Measurements from ENCODE around the gene TALDO1. TPM values are rescaled to one million over a fixed set of nuclear protein-coding genes. Genes with fewer than 3 reads are reported as not detected.

TALDO1 gene
- total RNA-seq, 2 donors from 2014 or later = 131 to 255 TPM

DNA sequence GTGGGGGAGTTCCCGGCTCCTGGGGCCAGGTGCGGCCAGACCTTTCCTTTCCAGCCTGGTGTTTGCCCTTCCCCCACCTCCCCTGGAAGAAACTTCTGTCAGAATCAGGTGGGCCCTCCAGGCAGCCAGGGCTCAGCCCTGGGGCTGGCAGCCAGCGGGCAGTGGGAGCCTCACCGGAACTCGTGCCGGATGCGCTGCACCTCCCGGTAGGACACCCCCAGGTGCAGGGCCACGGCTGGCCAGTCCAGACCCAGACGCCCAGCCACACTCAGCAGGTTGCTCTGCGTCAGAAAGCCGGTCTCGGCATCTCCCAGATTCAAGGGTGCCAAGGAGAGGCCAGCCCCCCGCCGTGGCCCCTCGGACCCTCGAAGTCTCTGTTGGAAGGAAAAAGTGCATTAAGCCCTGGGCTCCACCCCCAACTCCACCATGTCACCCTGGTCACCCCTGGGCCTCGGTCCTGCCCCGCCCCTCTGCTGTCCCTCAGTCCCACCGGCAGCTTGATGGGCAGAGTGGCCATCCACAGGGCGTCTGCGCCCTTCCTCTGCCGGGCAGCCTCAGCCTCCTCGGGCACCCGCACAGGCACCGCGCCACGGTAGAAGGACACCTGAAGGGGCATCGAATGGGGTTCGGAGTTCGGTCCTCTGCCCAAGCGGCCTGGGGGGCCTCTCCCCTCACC, 52.5 kb downstream of the TALDO1 start:
- H3K4me3 Mint-ChIP-seq = no peak overlapping the region
- H3K4me1 Mint-ChIP-seq = peaks cover 4% of the 10 kb centered on the region
- no peaks in the 10 kb centered on the region for H3K27me3 Mint-ChIP-seq
- no peak overlapping the region for H3K27ac Mint-ChIP-seq
- peaks cover 7% of the 10 kb centered on the region for H3K36me3 Mint-ChIP-seq (ENCODE audit: low read depth)
- no peaks in the 10 kb centered on the region for H3K9me3 Mint-ChIP-seq
- no peak for ATAC-seq (replicated peaks)

DNA sequence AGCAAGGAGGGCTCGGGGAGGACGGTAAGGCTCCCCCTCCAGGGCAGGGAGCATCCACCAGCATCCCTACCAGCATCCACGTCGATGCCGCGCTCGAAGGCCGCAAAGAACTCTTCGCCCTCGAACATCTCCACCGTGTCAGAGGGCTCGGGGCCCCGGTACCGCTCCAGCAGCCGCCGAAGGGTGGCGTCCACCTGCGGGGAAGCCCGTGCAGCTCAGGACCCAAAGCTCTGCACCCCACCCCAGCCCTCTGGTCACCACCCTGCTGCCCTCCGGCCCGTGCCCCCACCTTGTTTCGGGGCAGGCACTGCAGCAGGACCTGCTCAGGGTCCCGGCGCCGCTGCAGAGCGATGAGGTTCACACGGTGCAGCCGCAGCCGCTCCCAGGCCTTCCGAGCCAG, 53.2 kb downstream of the TALDO1 start:
- no peak for ATAC-seq (replicated peaks)
- Mint-ChIP-seq H3K9me3 (no peaks in the 10 kb centered on the region), H3K27me3 (no peaks in the 10 kb centered on the region), H3K4me3 (no peak overlapping the region), H3K27ac (no peak overlapping the region), H3K4me1 (peaks cover 4% of the 10 kb centered on the region), H3K36me3 (ENCODE audit: low read depth) (peaks cover 7% of the 10 kb centered on the region)

DNA sequence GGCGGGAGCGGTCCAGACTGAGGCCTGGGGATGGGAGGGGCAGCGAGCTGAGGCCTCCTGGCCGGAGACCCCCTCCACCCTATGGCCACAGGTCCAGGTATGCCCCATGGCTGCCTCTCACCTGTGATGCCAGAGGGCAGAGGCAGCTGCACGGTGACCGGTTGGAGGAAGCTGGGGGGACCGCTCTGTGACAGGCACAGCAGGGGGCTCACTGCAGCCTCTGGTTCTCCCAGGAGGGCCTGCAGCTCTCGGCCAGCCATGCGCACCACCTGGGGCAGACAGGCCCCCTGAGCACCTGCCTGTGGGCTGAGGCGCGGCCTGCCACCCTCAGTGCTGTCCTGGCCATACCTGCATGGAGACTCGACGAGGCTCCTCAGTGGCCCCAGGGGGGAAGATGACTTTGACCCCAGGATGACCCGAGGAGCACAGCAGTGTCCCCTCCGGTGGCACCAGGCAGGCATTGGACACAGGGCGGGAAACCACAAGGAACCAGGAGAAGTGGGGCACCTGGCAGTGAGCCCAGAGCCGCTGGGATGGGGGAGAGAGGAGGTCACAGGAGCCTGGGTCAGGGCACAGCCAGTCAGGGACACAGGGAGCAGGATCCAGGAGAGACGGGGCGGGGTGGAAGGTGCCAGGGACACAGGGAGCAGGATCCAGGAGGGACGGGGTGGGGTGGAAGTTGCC, 54.0 kb downstream of the TALDO1 start:
- H3K27ac Mint-ChIP-seq = no peak overlapping the region
- no peak for ATAC-seq (replicated peaks)
- H3K4me1 Mint-ChIP-seq = peaks cover 3% of the 10 kb centered on the region
- H3K9me3 Mint-ChIP-seq = no peaks in the 10 kb centered on the region
- no peak overlapping the region for H3K4me3 Mint-ChIP-seq
- H3K36me3 Mint-ChIP-seq (ENCODE audit: low read depth) = peaks cover 1% of the 10 kb centered on the region
- H3K27me3 Mint-ChIP-seq = no peaks in the 10 kb centered on the region

DNA sequence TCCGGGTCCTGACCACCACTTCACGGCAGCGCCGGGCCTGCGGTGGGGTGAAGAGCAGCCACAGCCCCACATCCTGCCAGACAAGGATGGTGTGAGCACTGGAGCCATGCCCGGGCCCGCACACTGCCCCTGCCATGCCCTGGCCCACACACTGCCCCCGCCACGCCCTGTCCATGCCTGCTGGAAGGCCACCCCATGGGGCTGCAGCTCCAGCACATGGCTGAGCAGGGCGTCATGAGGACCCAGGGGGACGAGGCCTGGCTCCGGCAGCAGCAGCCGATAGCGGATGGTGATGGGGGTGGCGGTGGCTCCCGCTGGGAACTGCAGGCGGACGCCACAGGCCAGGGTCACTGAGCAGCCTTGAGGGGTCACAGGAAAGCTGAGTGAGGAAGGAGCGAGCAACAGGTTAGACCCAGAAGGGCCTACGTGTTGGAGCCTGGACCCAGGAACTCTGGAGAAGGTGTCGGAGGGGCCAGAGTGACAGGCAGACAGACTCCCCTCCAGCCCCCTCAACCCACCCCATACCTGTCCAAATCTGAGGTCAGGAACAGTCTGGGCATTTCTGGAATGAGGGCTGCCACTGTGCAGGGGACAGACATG, 54.9 kb downstream of the TALDO1 start:
- no peak for ATAC-seq (replicated peaks)
- Mint-ChIP-seq H3K27me3 (no peaks in the 10 kb centered on the region), H3K4me1 (no peaks in the 10 kb centered on the region)

DNA sequence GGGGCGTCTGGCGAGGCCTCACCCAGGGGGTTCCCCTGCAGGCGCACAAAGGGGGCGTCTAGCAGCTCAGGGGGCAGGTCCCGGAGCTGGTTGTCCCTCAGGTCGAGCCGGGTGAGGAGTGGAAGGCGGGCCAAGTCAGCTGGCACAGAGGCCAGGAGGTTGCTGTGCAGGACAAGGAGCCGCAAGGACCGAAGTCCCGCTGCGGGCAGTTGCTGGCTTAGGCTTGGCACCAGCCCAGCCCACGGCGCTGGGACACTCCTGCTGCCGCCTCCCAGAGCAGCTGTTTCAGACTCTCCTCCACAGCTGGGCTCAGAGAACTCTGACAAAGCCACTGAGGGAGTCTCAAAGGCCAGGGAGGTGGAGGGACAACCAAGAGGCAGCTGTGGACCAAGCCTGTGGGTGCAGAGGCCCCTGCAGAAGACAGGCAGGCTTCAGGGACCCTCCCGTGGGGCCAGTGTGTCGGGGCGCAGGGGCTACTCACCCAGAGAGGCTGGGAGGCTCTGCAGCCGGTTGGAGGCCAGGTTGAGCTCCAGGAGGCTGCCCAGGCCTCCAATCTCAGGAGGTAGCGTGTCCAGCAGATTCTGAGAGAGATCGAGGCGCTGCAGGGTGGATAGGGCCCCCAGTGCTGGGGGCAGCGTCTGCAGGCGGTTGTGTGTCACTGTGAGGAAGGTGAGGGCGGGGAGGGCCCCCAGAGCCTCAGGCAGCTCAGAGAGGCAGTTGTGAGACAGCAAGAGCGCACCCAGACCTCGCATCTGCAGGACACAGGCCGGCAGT, 55.6 kb downstream of the TALDO1 start:
- no peak for ATAC-seq (replicated peaks)
- no peak overlapping the region for H3K4me3 Mint-ChIP-seq
- no peaks in the 10 kb centered on the region for H3K27me3 Mint-ChIP-seq
- H3K36me3 Mint-ChIP-seq (ENCODE audit: low read depth) = no peaks in the 10 kb centered on the region
- H3K9me3 Mint-ChIP-seq = no peaks in the 10 kb centered on the region
- no peaks in the 10 kb centered on the region for H3K4me1 Mint-ChIP-seq
- H3K27ac Mint-ChIP-seq = no peak overlapping the region

More for the DNA sequence above, 54.9 kb downstream of the TALDO1 start:
- Mint-ChIP-seq H3K4me3 (no peak overlapping the region), H3K9me3 (no peaks in the 10 kb centered on the region), H3K27ac (no peak overlapping the region), H3K36me3 (ENCODE audit: low read depth) (no peaks in the 10 kb centered on the region)

DNA sequence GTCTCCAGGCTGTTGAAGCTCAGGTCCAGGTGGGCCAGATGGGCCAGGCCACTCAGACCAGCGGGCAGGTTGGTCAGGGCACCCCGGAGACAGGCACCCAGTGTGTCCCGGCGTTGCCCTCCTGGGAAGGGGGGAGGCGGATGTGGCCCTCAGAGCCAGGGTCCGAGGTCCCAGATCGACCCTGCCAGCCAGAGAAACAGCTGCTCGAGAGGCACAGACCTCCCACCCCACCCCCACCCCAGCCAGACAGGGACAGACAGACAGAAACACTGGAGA, 56.1 kb downstream of the TALDO1 start:
- Mint-ChIP-seq H3K4me1 (no peaks in the 10 kb centered on the region), H3K27me3 (no peaks in the 10 kb centered on the region), H3K36me3 (ENCODE audit: low read depth) (no peaks in the 10 kb centered on the region), H3K27ac (no peak overlapping the region), H3K9me3 (no peaks in the 10 kb centered on the region), H3K4me3 (peak overlapping the region; percentile 76)
- no peak for ATAC-seq (replicated peaks)

DNA sequence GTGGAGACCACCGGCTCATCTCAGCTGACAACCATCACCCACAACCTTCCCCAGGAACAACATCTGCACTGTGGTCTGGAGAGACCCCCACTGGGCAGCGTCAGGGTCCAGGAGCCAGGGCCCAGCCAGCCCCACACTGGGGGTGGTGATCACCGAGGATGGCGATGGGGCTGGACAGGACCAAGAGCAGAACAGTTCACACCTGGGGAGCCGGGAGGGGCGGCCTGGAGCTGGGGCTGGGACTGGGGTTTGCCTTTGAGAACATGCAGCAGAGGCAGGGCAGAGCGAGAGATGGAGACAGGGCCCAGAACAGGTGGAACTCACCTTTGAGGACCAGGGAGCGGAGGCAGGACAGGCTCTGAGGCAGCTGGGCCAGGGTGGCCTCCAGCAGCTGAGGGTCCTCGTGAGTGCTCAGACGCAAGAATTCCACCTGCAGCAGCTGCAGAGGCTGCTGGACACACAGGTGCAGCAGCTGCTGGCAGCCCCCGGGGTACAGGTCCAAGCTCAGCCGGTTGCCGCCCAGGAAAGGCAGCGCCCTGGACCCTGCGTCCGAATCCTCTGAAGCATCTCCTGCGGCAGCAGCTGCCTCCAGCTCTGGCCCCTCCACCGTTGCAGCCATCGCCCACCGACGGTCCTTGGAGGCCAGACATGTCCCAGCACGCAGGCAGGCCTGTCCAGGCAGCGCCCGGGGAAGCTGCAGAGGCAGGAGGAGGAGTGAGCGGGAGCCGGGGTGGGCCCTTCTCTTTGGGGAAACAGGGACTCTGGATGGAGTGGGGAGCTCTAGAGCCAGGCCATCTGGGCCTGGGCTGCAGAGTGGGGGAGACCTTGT, 56.7 kb downstream of the TALDO1 start:
- Mint-ChIP-seq H3K4me1 (no peaks in the 10 kb centered on the region), H3K27me3 (no peaks in the 10 kb centered on the region), H3K4me3 (peak overlapping the region; percentile 76), H3K27ac (no peak overlapping the region), H3K9me3 (no peaks in the 10 kb centered on the region), H3K36me3 (ENCODE audit: low read depth) (peaks cover 2% of the 10 kb centered on the region)
- ATAC-seq (replicated peaks) = no peak

DNA sequence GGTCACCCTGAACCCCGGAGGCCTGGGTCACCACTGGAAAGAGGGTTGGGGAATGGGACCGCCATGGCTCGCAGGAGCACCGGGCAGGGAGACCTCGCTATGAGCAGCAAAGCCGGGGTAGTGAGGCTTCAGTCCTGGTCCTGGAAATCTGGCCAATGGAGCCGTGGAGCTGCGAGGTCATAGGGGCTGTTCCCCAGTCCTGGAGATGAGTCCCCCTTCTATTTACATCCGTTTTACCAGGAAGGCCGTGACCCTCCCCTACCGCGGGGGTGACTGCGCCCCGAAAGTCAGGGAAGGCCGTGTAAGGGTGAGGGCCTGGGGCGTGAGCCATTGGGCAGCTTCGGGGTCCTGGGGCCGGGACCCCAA, 57.3 kb downstream of the TALDO1 start:
- peak overlapping the region; percentile 76 for H3K4me3 Mint-ChIP-seq
- H3K4me1 Mint-ChIP-seq = no peaks in the 10 kb centered on the region
- ATAC-seq (replicated peaks) = no peak
- H3K27ac Mint-ChIP-seq = no peak overlapping the region
- H3K36me3 Mint-ChIP-seq (ENCODE audit: low read depth) = peaks cover 8% of the 10 kb centered on the region
- H3K9me3 Mint-ChIP-seq = no peaks in the 10 kb centered on the region
- no peaks in the 10 kb centered on the region for H3K27me3 Mint-ChIP-seq

DNA sequence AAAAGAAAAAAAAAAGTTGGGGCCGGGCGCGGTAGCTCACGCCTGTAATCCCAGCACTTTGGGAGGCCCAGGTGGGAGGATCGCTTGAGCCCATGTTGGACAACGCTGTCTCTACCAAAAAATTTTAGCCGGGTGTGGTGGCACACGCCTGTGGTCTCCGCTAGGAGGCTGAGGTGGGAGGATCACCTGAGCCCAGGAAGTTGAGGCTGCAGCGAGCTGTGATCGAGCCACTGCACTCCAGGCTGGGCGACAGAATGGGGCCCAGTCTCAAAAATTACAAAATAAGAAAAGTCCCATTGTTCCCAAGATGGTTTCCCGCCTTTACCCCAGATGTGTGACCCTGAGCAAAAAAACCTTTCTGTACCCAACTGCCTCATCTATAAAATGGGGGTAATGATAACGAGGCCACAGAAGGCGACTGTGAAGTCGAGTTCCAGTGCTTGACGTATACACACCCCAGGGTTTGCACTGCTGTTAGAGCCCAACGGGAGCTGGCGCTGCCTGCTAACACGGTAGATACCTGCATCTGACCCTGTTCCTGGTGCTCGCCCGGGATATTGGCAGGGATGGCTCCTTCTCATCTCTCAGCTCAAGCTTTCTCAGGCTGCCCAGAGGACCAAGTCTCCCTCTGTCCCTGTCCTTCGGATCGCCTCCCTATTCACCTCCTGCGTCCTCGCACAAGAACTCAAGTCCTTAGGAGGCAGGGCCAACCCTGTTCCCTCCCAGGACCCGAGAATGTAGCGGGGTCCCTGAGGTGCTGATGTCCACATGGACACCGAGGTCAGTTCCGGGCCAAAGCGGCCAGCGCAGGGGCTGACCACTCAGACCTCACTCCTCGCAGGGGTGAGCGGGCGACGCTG, 61.4 kb downstream of the TALDO1 start:
- H3K36me3 Mint-ChIP-seq (ENCODE audit: low read depth) = peaks cover 45% of the 10 kb centered on the region
- peaks cover 6% of the 10 kb centered on the region for H3K4me1 Mint-ChIP-seq
- H3K27ac Mint-ChIP-seq = peak overlapping the region; percentile 93
- H3K4me3 Mint-ChIP-seq = peak overlapping the region; percentile 93
- H3K27me3 Mint-ChIP-seq = no peaks in the 10 kb centered on the region
- H3K9me3 Mint-ChIP-seq = no peaks in the 10 kb centered on the region
- ATAC-seq (replicated peaks) = no peak

DNA sequence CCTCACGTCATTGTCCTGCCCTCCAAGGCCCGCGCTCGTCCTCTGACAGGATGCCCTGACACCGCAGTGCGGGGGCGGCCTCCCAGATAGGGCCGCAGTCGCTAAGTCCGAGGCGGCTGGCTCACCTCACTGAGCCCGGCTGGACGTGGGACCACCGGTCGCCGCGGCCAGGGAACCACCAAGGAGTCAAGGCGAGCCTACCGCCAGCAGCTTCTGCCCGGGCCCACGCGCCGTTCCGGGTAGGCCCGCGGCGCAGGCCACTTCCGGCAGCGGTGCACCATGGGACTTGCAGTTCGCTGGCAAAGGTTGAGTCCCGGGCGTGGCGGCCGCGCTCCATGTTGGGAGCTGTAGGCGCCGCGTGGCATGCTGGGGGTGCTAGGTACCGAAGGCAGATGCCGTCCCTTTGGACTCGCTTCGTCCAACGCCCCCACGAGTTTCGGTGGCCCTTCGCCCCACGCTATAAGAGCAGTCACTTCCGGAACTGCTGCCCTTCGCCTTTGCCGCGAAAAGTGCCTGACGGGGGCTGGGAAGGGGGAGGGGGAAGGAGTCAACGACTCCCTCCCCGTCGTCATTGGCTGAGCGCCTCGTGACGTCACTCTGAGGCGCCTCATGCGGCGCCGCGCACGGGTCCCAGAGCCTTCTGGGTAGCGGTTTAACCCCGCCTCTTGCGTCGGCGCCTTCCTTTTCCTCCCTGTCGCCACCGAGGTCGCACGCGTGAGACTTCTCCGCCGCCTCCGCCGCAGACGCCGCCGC, 62.2 kb downstream of the TALDO1 start, which contains the start of gene RPLP2:
TSS of gene RPLP2 (plus strand) at position 681 of the 753 bp plus-strand sequence. CDS start 268 bp downstream, outside the sequence.
- H3K27me3 Mint-ChIP-seq = no peaks in the 10 kb centered on the region
- peak within 1 kb of the TSS; percentile 93 for H3K27ac Mint-ChIP-seq
- H3K9me3 Mint-ChIP-seq = no peaks in the 10 kb centered on the region
- peak; percentile 89 for ATAC-seq (replicated peaks)
- H3K4me3 Mint-ChIP-seq = peak within 1 kb of the TSS; percentile 93
- peaks cover 53% of the 10 kb centered on the region for H3K36me3 Mint-ChIP-seq (ENCODE audit: low read depth)
- H3K4me1 Mint-ChIP-seq = peaks cover 6% of the 10 kb centered on the region

DNA sequence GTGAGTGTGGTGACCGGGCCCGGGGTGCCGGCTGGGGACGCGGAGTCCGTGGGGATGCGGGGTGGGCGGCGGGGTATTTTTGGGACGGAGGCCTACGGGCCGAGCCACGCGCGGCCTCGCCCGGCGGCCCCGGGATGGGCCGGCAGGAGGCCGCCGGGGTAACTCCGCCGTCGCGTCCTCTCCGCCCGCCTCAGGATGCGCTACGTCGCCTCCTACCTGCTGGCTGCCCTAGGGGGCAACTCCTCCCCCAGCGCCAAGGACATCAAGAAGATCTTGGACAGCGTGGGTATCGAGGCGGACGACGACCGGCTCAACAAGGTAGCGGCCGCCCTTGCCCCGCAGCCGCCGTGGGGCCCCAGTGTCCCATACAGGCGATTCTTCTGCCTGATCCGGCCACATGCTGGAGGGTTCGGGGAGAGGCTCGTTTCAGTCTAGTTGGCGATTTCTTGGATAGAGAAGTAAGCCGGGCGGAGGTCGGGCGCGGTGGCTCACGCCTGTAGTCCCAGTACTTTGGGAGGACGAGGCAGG, 62.8 kb downstream of the TALDO1 start:
- H3K36me3 Mint-ChIP-seq (ENCODE audit: low read depth) = peaks cover 59% of the 10 kb centered on the region
- H3K9me3 Mint-ChIP-seq = no peaks in the 10 kb centered on the region
- peak overlapping the region; percentile 93 for H3K27ac Mint-ChIP-seq
- ATAC-seq (replicated peaks) = peak; percentile 1
- no peaks in the 10 kb centered on the region for H3K27me3 Mint-ChIP-seq
- H3K4me3 Mint-ChIP-seq = peak overlapping the region; percentile 93
- H3K4me1 Mint-ChIP-seq = peaks cover 6% of the 10 kb centered on the region

DNA sequence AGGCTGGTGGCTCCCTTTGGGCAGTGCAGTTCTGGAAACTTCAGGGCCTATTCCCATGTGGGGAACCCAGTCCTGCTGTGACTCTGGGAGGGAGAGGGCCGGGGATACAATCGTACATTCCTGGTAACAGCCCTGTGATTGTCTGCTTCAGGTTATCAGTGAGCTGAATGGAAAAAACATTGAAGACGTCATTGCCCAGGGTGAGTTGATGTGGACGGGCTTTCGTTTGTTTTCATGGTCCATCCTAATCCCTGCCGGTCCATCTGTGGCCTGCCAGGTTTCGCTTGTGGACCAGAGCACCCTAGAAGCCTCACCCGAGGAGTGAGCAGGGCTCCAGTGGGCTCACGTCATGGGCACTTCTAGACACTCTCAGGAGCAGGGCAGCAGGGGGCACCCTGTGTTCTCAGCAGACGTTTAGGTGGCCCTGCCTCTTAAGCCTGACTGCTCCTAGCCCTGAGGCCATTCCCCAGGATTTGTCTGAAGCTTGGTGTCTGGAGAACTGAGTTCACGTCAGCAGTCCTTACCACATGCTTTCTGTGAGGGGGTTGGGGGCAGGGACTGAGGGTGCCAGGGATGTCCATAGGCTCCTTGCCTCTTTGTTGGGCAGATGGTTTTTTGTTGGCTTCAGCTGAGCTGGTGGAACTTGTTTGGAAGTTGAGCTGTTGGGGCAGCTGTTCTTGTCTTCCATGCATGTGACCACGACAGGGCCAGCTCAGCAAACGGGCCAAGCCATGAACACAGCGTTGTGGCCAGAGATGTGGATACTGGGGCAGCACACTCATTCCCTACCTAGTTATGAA, 64.4 kb downstream of the TALDO1 start:
- no peaks in the 10 kb centered on the region for H3K27me3 Mint-ChIP-seq
- peaks cover 59% of the 10 kb centered on the region for H3K36me3 Mint-ChIP-seq (ENCODE audit: low read depth)

More for the DNA sequence above, 64.4 kb downstream of the TALDO1 start:
- ATAC-seq (replicated peaks) = no peak
- H3K9me3 Mint-ChIP-seq = no peaks in the 10 kb centered on the region
- H3K4me1 Mint-ChIP-seq = peaks cover 6% of the 10 kb centered on the region
- H3K27ac Mint-ChIP-seq = peak overlapping the region; percentile 93
- peak overlapping the region; percentile 93 for H3K4me3 Mint-ChIP-seq
